HUES48 (cell line): ENCODE data around the gene RAD51B.

ENCODE experiments used
- H3K27ac ChIP-seq: one replicate; pipeline ENCODE4 v1.7.0; 2013; ENCODE audit warnings: low read depth, low read length, inconsistent platforms
- H3K27me3 ChIP-seq: 2 replicates; pipeline ENCODE4 v1.6.1; 2013; ENCODE audit warnings: mild to moderate bottlenecking, low read length; ENCODE audit not compliant: control insufficient read depth, insufficient read depth
- H3K36me3 ChIP-seq: 2 replicates; pipeline ENCODE4 v1.6.1; 2013; ENCODE audit warnings: low read length; ENCODE audit not compliant: control insufficient read depth, insufficient read depth
- H3K4me1 ChIP-seq: 2 replicates; pipeline ENCODE4 v1.6.1; 2013; ENCODE audit warnings: mild to moderate bottlenecking, low read length; ENCODE audit not compliant: control insufficient read depth, insufficient read depth
- H3K4me3 ChIP-seq: 2 replicates; pipeline ENCODE4 v1.5.1; 2013; ENCODE audit warnings: mild to moderate bottlenecking, low read depth, low read length
- H3K9ac ChIP-seq: 2 replicates; pipeline ENCODE4 v1.6.1; 2013; ENCODE audit warnings: mild to moderate bottlenecking, low read depth, low read length, moderate library complexity
- H3K9me3 ChIP-seq: 2 replicates; pipeline ENCODE4 v1.6.1; 2013; ENCODE audit warnings: low read length; ENCODE audit not compliant: control insufficient read depth, insufficient read depth

RAD51B gene

GRCh38 chr14:68238976-68239375 is 419.4 kb downstream of the RAD51B start:
- Histone ChIP-seq H3K36me3 (no peaks in the 10 kb centered on the region), H3K4me1 (peaks cover 6% of the 10 kb centered on the region; the same call in 1 of the 2 replicates), H3K27me3 (no peaks in the 10 kb centered on the region), H3K9me3 (no peaks in the 10 kb centered on the region), H3K9ac (no peak overlapping the region), H3K4me3 (no peak overlapping the region), H3K27ac (no peak overlapping the region)

- Histone ChIP-seq H3K36me3 (no peaks in the 10 kb centered on the region), H3K4me3 (no peak overlapping the region), H3K9me3 (no peaks in the 10 kb centered on the region), H3K9ac (no peak overlapping the region), H3K4me1 (peaks cover 9% of the 10 kb centered on the region; the same call in 1 of the 2 replicates), H3K27ac (no peak overlapping the region), H3K27me3 (no peaks in the 10 kb centered on the region)
Observed at GRCh38 chr14:68239988-68240771, 420.6 kb downstream of the RAD51B start.

- Histone ChIP-seq H3K4me1 (peaks cover 17% of the 10 kb centered on the region; the same call in 1 of the 2 replicates), H3K27me3 (no peaks in the 10 kb centered on the region), H3K9ac (no peak overlapping the region), H3K36me3 (no peaks in the 10 kb centered on the region), H3K27ac (no peak overlapping the region), H3K9me3 (no peaks in the 10 kb centered on the region), H3K4me3 (no peak overlapping the region)
Observed at GRCh38 chr14:68241862-68242487, 422.4 kb downstream of the RAD51B start.

- no peak overlapping the region for H3K4me3 ChIP-seq
- H3K27me3 ChIP-seq: no peaks in the 10 kb centered on the region
- no peak overlapping the region for H3K27ac ChIP-seq
- no peak overlapping the region for H3K9ac ChIP-seq
- H3K4me1 ChIP-seq: peaks cover 31% of the 10 kb centered on the region
- no peaks in the 10 kb centered on the region for H3K36me3 ChIP-seq
- H3K9me3 ChIP-seq: no peaks in the 10 kb centered on the region
Observed at GRCh38 chr14:68243450-68244010, 424.0 kb downstream of the RAD51B start.

- Histone ChIP-seq H3K27ac (no peak overlapping the region), H3K4me1 (peaks cover 39% of the 10 kb centered on the region)
Observed at GRCh38 chr14:68244262-68244980, 424.8 kb downstream of the RAD51B start.

GRCh38 chr14:68245146-68246073 is 425.8 kb downstream of the RAD51B start:
- Histone ChIP-seq H3K27me3 (no peaks in the 10 kb centered on the region), H3K9ac (no peak overlapping the region), H3K9me3 (no peaks in the 10 kb centered on the region), H3K36me3 (no peaks in the 10 kb centered on the region), H3K27ac (no peak overlapping the region), H3K4me3 (no peak overlapping the region), H3K4me1 (peaks cover 49% of the 10 kb centered on the region)

More at GRCh38 chr14:68244262-68244980, 424.8 kb downstream of the RAD51B start:
- H3K36me3 ChIP-seq: no peaks in the 10 kb centered on the region
- H3K27me3 ChIP-seq: no peaks in the 10 kb centered on the region
- H3K9me3 ChIP-seq: no peaks in the 10 kb centered on the region
- no peak overlapping the region for H3K4me3 ChIP-seq
- H3K9ac ChIP-seq: no peak overlapping the region

- Histone ChIP-seq H3K9ac (no peak overlapping the region; the same call in 1 of the 2 replicates), H3K9me3 (no peaks in the 10 kb centered on the region), H3K36me3 (no peaks in the 10 kb centered on the region), H3K27ac (no peak overlapping the region), H3K4me1 (peaks cover 57% of the 10 kb centered on the region), H3K27me3 (no peaks in the 10 kb centered on the region), H3K4me3 (no peak overlapping the region)
Observed at GRCh38 chr14:68246074-68246785, 426.7 kb downstream of the RAD51B start.

- H3K27ac ChIP-seq: no peak overlapping the region
- H3K36me3 ChIP-seq: no peaks in the 10 kb centered on the region
- H3K9ac ChIP-seq: no peak overlapping the region; the same call in 1 of the 2 replicates
- peaks cover 62% of the 10 kb centered on the region for H3K4me1 ChIP-seq
- H3K27me3 ChIP-seq: no peaks in the 10 kb centered on the region
- H3K9me3 ChIP-seq: no peaks in the 10 kb centered on the region
- no peak overlapping the region for H3K4me3 ChIP-seq
Observed at GRCh38 chr14:68246786-68247105, 427.2 kb downstream of the RAD51B start.

GRCh38 chr14:68247274-68247673 is 427.7 kb downstream of the RAD51B start:
- H3K9ac ChIP-seq: no peak overlapping the region
- H3K27me3 ChIP-seq: no peaks in the 10 kb centered on the region
- H3K27ac ChIP-seq: no peak overlapping the region
- H3K36me3 ChIP-seq: no peaks in the 10 kb centered on the region
- H3K4me1 ChIP-seq: peaks cover 67% of the 10 kb centered on the region
- no peak overlapping the region for H3K4me3 ChIP-seq
- no peaks in the 10 kb centered on the region for H3K9me3 ChIP-seq
